ENCODE results near the gene WNT11. TPM values are rescaled to one million over a fixed set of nuclear protein-coding genes. Genes with fewer than 3 reads are reported as not detected.

Gene WNT11
- total RNA-seq, 1 donor: 0.36 TPM

GRCh38 chr11:76197941-76198640 lies 8.2 kb downstream of the WNT11 start:
- TF ChIP-seq CTCF (IDR thresholded peaks at IDR 0.05; ENCODE audit: extremely low read depth, low read depth, low read length): no peak
- Histone ChIP-seq H3K79me2 (ENCODE audit: insufficient read depth, low read length) (no peaks in the 10 kb centered on the region), H3K9me3 (ENCODE audit: low read depth, low read length) (no peaks in the 10 kb centered on the region), H3K4me3 (ENCODE audit: insufficient read depth, low read length) (no peak overlapping the region), H4K20me1 (ENCODE audit: insufficient read depth, low read length) (no peaks in the 10 kb centered on the region), H3K27me3 (ENCODE audit: insufficient read depth, low read length) (peaks cover 2% of the 10 kb centered on the region), H3K4me2 (ENCODE audit: insufficient read depth, low read length) (no peak overlapping the region), H3K36me3 (ENCODE audit: insufficient read depth, low read length) (no peaks in the 10 kb centered on the region), H2AFZ (ENCODE audit: low read length) (no peak overlapping the region), H3K27ac (ENCODE audit: low read depth, low read length) (no peak overlapping the region), H3K4me1 (ENCODE audit: insufficient read depth, low read length) (no peaks in the 10 kb centered on the region)
- peak; percentile 68 for DNase-seq (ENCODE audit: insufficient read length, low spot score, missing footprints)

- peaks cover 2% of the 10 kb centered on the region for H3K27me3 ChIP-seq (ENCODE audit: insufficient read depth, low read length)
- no peak for TF ChIP-seq CTCF (IDR thresholded peaks at IDR 0.05; ENCODE audit: extremely low read depth, low read depth, low read length)
Observed at GRCh38 chr11:76197332-76197731, 9.0 kb downstream of the WNT11 start.

GRCh38 chr11:76196849-76197248 lies 9.5 kb downstream of the WNT11 start:
- no peak for TF ChIP-seq CTCF (IDR thresholded peaks at IDR 0.05; ENCODE audit: extremely low read depth, low read depth, low read length)
- Histone ChIP-seq H3K9me3 (ENCODE audit: low read depth, low read length) (no peaks in the 10 kb centered on the region), H3K4me1 (ENCODE audit: insufficient read depth, low read length) (no peaks in the 10 kb centered on the region), H3K27ac (ENCODE audit: low read depth, low read length) (no peak overlapping the region), H3K79me2 (ENCODE audit: insufficient read depth, low read length) (no peaks in the 10 kb centered on the region), H3K36me3 (ENCODE audit: insufficient read depth, low read length) (no peaks in the 10 kb centered on the region), H3K4me3 (ENCODE audit: insufficient read depth, low read length) (no peak overlapping the region), H3K4me2 (ENCODE audit: insufficient read depth, low read length) (no peak overlapping the region), H4K20me1 (ENCODE audit: insufficient read depth, low read length) (no peaks in the 10 kb centered on the region), H3K27me3 (ENCODE audit: insufficient read depth, low read length) (peaks cover 2% of the 10 kb centered on the region), H2AFZ (ENCODE audit: low read length) (no peak overlapping the region)
- DNase-seq (ENCODE audit: insufficient read length, low spot score, missing footprints): peak; percentile 47

More at GRCh38 chr11:76197332-76197731, 9.0 kb downstream of the WNT11 start:
- Histone ChIP-seq H3K4me2 (ENCODE audit: insufficient read depth, low read length) (no peak overlapping the region), H3K27ac (ENCODE audit: low read depth, low read length) (no peak overlapping the region), H3K79me2 (ENCODE audit: insufficient read depth, low read length) (no peaks in the 10 kb centered on the region), H2AFZ (ENCODE audit: low read length) (no peak overlapping the region), H4K20me1 (ENCODE audit: insufficient read depth, low read length) (no peaks in the 10 kb centered on the region), H3K36me3 (ENCODE audit: insufficient read depth, low read length) (no peaks in the 10 kb centered on the region), H3K9me3 (ENCODE audit: low read depth, low read length) (no peaks in the 10 kb centered on the region), H3K4me1 (ENCODE audit: insufficient read depth, low read length) (no peaks in the 10 kb centered on the region), H3K4me3 (ENCODE audit: insufficient read depth, low read length) (no peak overlapping the region)
- peak; percentile 43 for DNase-seq (ENCODE audit: insufficient read length, low spot score, missing footprints)

GRCh38 chr11:76194872-76195668 lies 11.2 kb downstream of the WNT11 start:
- DNase-seq (ENCODE audit: insufficient read length, low spot score, missing footprints): peak; percentile 43
- Histone ChIP-seq H3K27ac (ENCODE audit: low read depth, low read length) (no peak overlapping the region), H4K20me1 (ENCODE audit: insufficient read depth, low read length) (no peaks in the 10 kb centered on the region), H2AFZ (ENCODE audit: low read length) (no peak overlapping the region), H3K4me3 (ENCODE audit: insufficient read depth, low read length) (no peak overlapping the region), H3K9me3 (ENCODE audit: low read depth, low read length) (no peaks in the 10 kb centered on the region), H3K27me3 (ENCODE audit: insufficient read depth, low read length) (peaks cover 2% of the 10 kb centered on the region), H3K4me2 (ENCODE audit: insufficient read depth, low read length) (no peak overlapping the region), H3K79me2 (ENCODE audit: insufficient read depth, low read length) (no peaks in the 10 kb centered on the region), H3K4me1 (ENCODE audit: insufficient read depth, low read length) (no peaks in the 10 kb centered on the region), H3K36me3 (ENCODE audit: insufficient read depth, low read length) (no peaks in the 10 kb centered on the region)
- no peak for TF ChIP-seq CTCF (IDR thresholded peaks at IDR 0.05; ENCODE audit: extremely low read depth, low read depth, low read length)

Data from osteoblast (primary cell).